ENCODE measurements around the gene CUX1.
"Not testable (repeated sequence)": the region's sequence is repeated elsewhere in the genome, so short reads cannot be mapped to it uniquely, and the experiment has no call there.

Gene CUX1

DNA sequence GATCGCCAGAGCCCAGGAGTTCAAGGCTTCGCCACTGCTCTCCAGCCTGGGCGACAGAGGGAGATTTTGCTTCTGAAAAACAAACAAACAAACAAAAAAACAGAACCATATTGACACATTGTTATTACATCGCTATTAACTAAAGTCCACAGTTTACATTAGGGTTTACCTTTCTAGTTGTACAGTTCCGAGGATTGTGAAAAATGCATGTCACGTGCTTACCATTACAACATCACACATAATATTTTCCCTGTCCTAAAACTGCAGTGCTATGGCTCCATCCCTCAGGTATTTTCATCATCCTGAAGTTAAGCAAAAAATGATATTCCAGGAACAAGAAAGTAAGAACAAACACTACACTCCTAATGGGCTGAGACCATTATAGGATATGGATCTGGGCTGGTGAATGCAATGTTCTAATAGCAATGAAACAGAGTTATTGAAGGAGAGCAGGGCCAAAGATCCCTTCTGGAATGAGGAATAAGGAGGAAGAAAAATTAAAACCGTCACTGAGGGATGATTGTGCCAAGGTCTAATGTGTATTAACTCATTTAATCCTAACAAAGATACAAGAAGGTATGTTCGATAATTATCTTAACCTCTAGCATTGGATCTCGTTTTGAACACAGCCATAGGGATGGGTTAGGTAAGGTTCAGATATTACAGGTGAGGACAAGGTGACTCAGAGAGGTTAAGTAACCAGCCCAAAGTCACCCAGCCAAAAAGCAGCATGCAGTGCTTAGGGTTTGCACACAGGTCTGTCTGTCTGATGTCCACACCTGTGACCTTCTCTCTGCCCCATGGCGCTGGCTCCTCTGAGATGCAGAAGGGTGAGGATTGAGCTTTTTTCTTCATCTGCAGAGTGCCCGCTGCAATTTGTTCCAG, 14.0 kb upstream of the CUX1 start:
- DNase-seq (ENCODE audit: low read depth in 2 of 3, low spot score in 1 of 3): no peak

- DNase-seq (ENCODE audit: low read depth in 2 of 3, low spot score in 1 of 3): no peak
These were observed 13.1 kb upstream of the CUX1 start for GRCh38 chr7:101804088-101804963.

DNA sequence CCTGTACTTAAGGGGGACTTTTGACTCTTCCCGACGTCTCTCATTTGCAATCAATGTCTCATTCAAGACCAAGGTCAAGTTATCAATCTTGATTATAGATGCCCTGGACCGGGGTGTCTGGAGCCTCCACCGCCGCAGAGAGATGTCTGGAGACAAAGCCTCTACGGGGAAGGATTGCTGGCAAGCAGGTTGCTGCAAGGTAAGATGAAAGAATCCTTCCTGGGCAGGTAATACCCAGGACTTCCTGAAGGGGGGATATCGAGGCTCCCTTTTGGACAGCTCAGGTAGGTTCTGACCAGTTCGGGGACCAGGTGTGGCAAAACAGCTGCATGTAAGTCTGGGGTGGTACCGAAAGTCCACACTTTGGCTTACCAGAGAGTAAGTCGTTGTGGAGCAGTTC, 12.5 kb upstream of the CUX1 start:
- DNase-seq (ENCODE audit: low read depth in 2 of 3, low spot score in 1 of 3): peak in 1 of 3 donors; percentile 17

DNA sequence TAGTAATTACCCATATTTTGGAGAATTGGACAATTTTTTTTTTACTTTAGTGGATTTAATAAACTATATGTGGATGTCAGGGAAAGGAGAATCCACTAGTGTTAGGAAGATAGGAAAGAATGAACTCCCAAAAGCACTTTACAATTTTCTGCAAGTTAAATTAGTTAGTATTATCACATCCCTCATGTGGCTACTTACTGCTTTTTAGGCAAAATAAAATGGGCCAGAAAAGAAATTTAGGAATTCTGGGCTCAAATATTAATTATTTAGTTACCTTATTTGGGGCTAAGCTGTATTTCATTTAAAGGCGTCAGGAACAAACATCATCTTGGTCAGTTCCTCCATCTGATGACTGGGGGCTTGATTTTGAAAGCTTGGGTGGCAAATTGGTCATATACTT, 4.8 kb upstream of the CUX1 start:
- no peak for DNase-seq (ENCODE audit: low read depth in 2 of 3, low spot score in 1 of 3)

DNA sequence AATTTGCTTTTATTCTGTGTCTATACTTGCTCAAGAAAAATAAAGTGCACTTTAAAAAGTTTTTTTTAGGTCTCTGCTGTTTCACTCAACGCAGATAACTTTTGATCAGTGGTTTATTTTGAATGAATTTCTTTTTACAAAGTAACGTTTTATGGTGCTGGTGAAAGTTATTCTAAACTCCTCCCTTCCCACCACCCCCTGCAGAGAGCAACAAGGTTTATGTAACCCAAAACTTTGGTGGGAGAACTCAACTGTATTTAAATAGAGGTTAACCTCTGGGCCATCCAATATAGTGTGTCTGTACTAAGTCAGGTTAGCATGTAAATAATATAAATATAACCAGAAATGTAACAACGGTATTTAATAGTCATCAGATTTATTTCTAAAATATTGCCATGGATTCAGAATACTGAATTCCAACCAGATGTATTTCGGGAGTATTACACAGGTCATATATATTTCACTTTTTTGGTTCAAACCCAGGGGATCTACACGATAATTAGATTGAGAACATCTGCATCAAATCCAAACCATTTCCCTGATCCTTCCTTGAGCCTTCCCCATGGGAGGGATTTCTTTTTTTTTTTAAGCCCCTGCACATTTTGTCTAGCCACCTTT, 3.9 kb upstream of the CUX1 start:
- DNase-seq (ENCODE audit: low read depth in 2 of 3, low spot score in 1 of 3): no peak

DNA sequence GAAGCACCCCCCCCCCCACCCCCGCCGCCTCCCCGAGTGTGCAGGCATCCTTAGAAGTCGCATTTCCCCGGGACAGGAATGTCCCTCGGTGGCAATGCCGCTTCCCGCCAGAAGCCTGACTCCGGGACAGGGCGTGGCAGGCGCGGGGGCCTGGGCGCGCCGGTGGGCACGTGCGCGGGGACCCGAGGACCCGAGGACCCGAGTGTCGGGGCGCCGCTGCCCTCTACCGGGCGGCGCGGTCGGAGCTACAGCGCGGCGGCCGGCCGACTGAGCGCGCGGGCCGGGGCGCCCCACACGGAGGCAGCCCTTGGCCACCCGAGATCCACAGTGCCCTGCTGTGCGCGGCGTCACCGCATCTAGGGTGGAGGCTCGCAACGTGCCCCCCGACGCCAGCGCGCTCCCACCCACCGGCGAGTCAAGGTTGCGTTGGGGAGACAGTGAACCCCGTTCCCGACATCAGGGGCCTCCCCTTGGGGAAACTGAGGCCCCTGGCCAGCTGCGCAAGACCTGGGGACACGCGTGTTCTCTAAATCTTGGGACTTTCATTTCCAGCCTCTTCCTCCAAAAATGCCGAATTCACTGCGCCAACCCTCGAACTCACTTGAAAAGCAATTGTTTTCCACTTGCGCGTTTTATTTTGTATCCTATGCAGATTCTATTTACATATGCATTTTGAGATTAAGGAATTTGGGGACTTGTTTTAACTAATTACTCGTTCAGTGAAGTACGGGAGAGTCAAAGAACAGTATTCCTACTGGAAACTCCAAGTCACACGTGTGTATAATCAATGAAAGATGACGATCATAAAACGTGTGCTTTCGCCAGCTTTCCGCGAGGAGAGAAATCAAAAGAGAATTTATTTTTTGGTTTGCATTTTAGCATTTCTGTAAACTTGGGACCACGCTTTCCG, 3.1 kb upstream of the CUX1 start:
- peak; percentile 28 to 55 (median 39) for DNase-seq (ENCODE audit: low read depth in 2 of 3, low spot score in 1 of 3)

DNA sequence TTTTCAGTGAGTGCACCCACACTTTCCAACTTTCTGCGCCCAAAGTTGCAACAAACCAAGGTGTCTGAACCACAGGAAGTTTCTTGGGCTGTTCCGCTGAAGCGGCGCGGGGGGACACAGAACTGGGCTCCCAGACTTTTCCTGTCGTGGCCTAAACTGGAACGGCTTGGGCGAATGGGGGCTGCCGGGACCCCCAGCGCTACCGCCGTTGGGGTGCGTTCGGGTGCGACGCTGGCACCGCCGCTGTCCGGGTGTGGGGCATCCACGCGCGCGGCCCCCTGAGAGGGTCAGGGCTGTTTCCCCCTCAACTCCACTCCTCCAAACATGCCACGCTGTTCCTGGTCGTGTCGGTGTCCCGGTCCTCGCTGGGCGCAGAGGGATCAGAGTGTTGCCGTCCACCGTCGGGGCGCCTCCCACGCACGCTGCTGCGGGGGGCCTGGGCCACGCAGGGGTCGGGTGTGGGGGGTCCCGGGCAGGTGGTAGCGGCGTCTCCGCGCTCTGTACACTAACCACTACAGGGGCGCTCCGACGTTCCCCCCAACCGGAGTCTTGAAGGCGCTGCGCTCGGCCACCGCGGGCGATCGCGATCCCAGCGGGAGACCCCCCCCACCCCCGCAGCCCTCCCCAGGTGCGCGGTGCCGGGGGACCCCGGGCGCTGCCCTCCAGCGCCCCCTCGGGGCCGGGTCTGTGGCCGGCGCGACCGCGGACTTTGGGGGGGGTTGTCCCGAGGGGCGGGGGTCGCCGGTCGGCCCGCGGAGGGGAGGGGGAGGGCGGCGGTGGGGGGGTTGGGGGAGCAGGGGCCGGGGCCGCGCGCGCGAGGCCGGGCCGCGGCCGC, 2.2 kb upstream of the CUX1 start:
- peak; percentile 34 to 49 (median 45) for DNase-seq (ENCODE audit: low read depth in 2 of 3, low spot score in 1 of 3)

DNA sequence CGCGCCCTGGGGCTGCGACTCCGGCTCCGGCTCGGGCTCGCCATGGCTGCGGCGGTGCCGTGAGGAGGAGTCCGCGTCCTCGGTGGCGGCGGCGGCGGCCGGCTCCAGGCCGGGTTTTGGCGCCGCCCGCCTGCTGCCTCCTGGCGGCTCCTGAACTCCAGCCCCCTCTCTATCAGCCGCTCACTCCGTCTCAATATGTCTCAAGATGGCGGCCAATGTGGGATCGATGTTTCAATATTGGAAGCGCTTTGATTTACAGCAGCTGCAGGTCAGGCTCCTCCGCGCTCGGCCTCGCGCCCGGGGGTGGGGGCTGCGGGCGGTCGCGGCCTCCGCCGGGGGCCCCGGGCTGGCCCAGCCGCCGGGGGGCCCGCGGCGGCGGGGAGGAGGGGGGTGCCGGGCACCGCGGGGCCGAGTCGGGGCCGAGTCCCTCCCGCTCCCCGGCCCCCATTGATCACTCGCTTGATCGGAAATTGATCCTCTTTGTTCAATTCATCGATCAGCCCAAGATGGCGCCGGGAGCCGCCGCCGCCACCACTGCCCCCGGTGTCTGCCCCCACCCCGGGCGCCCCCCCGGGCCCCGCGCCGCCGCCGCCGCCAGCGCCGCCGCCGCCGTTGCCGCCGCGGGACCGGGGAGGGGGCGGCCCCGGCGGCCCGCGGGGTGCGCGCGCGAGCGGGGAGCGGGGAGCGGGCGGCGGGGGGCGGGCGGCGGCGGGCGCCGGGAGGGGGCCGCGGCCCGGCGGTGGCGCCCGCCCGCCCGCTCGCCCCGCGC, 1.4 kb upstream of the CUX1 start:
- peak; percentile 27 to 58 (median 46) for DNase-seq (ENCODE audit: low read depth in 2 of 3, low spot score in 1 of 3)

DNA sequence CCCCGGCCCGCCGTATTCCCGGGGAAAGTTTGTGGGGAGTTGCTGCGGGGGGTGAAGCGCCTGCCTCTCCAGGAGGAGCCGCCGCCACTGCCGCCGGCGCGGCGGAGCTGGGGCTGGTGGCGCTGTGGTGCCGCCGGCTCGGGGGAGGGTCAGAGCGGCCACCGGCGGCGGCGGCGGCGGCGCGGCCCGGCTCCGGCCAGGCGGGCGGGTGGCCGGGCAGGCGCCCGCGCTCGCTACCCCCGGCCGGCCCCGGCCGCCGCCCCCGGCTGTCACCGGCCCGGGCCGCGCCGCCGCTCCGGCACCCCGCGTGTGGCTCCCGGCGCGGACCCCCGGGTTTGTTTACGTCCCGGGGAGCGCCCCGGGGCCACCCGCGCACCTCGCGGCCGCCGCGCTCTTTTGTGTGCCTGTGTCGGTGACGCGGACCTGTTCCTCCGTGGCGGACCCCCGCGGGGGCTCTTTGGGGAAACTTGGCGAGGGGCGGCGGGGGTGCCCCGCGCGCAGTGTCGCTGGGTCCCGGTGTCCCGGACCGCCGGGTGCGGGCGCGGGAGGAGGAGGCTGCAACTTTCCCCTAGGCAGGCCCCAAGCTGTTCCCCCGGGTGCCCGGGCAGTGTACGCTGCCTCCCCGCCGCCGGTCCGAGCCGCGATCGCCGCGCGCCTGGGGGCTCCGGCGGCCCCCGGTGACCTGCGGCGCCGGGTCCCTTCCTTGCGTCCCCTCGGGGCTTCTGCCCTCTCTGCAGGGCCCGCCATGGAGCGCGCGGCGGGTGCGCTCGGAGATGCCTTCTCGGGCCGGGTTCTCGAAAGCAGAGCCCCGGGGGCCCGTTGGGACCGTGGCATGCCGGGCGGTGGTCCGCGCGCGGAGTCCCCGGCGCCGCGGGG, 593 bp upstream of the CUX1 start:
- DNase-seq (ENCODE audit: low read depth in 2 of 3, low spot score in 1 of 3): no peak

DNA sequence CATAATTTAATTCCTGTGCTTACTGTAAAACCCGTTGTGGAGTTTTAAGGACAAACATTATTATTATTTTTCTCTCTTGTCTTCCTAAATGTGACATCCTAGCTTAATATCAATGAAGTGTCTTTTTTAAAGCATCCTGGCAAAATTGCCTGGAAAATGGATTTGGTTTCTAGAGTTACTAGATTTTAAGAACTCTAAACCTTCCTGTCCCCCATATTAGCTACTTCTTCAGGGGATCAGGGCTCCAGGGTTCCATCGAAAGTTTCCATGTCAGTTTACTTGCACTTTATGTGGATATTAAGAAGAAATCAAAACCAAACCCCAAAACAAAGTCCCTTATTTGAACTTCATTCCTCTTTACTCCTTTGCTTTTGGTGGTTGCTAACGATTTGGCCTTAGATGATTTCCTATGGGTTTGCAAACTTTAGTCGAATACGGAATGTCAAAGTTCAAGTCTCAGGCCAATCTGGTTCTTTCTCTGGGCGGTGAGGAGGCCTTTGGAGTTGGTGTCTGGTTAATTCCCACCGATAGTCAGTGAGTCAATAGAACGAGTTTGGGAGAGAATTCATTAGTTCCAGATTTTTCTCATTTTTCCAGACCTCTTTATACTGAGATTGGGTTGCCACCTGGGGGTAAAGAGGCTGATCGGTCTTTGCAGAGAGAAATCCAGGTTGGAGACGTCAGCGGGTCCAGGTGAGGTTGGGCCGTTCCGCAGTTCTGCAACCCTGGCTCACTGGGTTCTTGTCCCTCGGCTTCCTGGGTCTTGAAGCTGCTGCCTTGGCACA, 1.1 kb downstream of the CUX1 start:
- DNase-seq (ENCODE audit: low read depth in 2 of 3, low spot score in 1 of 3): no peak

DNA sequence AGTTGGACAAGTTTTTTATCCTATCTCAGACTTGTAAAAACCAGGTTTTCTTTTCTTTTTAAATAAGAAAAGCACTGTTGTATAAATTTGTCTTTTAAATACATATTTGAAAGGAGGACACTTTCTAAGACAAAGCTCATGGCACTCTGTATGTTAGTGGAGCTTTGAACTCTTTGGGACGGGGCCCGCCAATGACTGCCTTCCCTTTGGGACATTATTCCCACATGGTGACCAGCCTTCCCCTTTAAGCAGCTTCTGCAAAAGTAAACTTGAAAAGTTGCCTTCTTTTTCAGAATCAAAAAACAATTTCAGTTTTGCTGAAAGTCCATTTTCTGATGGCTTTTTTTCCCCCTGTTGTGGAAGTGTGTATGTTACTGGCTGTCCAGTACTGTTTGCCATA, 1.8 kb downstream of the CUX1 start:
- DNase-seq (ENCODE audit: low read depth in 2 of 3, low spot score in 1 of 3): no peak

DNA sequence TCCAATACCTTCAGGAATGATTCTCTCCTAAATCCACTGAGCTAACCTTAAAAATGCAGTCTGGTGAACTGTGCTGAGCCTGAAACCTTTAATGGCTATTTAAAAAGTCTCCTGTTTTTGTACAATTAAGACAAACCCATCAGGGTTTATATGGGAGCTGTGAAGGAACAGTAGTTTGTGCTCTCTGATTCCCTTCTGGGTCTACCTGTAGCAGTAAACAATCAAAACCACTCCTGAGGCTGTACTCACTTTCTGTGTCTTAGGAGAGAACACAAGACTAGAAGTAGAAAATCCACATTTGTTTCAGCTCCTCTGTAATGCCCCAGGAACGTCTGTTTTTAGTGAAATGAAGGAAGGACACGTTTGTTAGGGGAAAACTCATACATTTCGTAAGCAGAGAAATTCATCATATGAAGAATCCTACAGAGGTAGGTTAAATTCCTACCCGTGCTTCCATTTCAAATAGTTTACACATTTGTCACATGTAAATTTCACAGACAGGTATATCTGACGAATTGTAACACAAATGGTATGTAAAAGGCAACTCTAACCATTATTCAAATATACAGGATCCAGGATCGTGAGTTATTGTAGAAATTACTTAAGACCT, 2.6 kb downstream of the CUX1 start:
- DNase-seq (ENCODE audit: low read depth in 2 of 3, low spot score in 1 of 3): no peak

GRCh38 chr7:101820703-101821102, 3.3 kb downstream of the CUX1 start:
- DNase-seq (ENCODE audit: low read depth in 2 of 3, low spot score in 1 of 3): no peak

DNA sequence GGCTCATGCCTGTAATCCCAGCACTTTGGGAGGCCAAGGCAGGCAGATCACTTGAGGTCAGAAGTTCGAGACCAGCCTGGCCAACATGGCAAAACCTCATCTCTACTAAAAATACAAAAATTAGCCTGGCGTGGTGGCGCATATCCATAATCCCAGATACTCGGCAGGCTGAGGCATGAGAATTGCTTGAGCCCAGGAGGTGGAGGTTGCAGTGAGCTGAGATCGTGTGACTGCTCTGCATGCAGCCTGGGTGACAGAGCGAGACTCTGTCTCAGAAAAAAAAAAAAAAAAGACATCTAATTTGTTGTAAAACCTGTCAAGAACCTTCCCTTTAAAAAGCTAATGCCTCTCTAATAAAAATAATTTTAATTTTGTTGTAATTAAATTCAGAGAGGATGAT, 5.2 kb downstream of the CUX1 start:
- not testable (repeated sequence) for DNase-seq (ENCODE audit: low read depth in 2 of 3, low spot score in 1 of 3)

- no peak for DNase-seq (ENCODE audit: low read depth in 2 of 3, low spot score in 1 of 3)
These were observed 5.7 kb downstream of the CUX1 start for GRCh38 chr7:101823096-101823495.

- no peak for DNase-seq (ENCODE audit: low read depth in 2 of 3, low spot score in 1 of 3)
These were observed 6.2 kb downstream of the CUX1 start for GRCh38 chr7:101823596-101823995.

- DNase-seq (ENCODE audit: low read depth in 2 of 3, low spot score in 1 of 3): no peak
These were observed 7.0 kb downstream of the CUX1 start for GRCh38 chr7:101824440-101824839.
